Hematopoietic multipotent progenitor cell (in vitro differentiated cells): ENCODE data around the gene PNPLA6. TPM values are rescaled to one million over a fixed set of nuclear protein-coding genes. Genes with fewer than 3 reads are reported as not detected.

Experiments
- DNase-seq, 3 donors: peaks; one replicate each; pipeline ENCODE4 v3.0.0-alpha.2; 2011 to 2015; ENCODE audit warnings: low read depth in 2 of 3, low spot score in 2 of 3
- small RNA-seq: library from RNA; depleted of rRNA; stranded (forward); fragments of <200 nt; gene quantifications from one replicate; pipeline ENCODE3, GENCODE V24; 2012
- total RNA-seq: library from RNA; depleted of rRNA; stranded (reverse); fragments of >200 nt; gene quantifications from one replicate; pipeline ENCODE4 v1.2.3, GENCODE V29; 2012

PNPLA6 gene
- total RNA-seq, 1 donor = 109 TPM

DNA sequence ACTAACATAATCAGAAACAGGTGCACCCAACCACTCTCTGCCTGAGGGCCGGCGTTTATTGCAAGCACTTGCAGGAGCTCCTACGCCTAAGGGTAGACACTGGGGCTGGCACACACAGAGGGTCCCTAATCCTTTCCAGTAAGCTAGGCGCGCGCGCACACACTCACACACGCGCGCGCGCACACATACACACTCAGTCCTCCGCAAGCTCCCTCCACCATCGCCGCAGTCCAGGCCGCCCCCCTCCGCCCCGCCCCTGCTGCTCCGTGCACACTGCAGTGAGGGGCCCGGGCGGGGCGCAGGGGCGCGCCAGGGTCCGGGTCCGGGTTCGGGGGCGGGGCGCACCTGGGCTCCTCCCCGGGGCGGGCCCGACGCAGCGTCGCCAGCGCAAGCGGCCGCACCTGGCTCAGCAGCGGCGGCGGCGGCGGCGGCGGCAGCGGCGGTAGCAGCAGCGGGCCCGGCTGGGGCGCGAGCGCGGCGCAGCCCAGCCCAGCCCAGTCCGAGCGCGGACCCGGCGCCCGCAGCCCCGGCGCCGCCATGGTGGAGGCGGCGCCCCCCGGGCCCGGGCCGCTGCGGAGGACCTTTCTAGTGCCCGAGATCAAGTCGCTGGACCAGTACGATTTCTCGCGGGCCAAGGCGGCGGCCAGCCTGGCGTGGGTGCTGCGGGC is 60.1 kb downstream of the PNPLA6 start, which contains the start of gene CAMSAP3:
Gene CAMSAP3, plus strand, starts transcription at position 398 of the 668 bp plus-strand sequence. Its CDS starts 140 bp downstream, at position 538.
- peak in 2 of 3 donors; percentile 49 to 50 for DNase-seq

DNA sequence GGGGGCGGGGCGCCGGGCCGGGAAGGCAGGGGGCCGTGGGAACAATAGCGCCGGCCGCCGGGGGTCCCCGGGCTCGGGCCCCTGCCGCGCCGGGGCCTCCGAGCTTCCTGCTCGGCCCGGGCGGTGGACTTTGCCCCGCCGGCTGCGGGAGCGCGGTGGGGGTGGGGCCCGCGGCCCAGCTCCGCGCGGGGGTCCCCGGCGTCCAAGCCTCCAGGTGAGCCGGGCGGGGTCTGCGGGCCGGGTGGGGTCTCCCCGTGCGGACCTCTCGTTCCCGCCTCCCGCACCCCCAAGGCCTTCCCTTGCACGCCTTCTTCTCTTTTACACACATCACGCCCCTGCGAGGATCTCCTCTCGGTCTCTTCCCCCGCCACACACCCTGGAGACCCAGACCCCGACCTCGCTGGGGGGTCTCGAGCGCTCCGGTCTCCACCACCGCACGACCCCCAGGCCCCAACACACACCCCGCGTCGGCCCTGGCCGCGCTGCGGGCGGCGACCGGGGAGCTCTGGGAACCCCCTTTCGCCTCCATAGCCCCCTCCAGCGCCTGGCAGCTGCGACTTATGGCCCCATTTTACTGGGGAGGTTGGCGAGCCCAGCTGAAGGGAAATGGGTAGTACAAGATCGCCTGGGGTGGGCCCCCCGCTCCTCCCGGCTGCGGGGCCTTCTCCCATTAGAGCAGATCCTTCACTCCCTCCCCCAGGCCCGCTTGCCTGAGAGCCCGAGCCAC is 60.9 kb downstream of the PNPLA6 start:
- DNase-seq = peak in 1 of 3 donors; percentile 23

DNA sequence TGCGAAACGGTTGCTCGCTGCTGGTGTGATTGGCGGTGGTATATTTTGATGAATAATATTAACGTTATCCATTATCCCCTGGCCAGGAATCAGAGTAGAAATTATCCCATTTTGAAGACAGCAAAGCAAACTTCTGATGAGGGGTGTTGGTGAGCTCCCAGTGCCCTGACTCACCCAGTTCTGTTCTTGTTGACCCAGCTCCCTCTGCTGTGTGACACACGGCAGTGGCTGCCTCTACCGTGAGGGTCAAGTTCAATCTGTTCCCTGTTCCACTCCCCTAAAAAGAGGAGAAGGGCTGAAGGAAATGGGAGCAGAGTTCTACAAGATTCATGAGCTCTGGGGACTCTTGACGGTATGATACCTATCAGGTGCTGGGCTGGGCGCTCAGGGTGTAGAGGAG is 62.2 kb downstream of the PNPLA6 start:
- no peak for DNase-seq

DNA sequence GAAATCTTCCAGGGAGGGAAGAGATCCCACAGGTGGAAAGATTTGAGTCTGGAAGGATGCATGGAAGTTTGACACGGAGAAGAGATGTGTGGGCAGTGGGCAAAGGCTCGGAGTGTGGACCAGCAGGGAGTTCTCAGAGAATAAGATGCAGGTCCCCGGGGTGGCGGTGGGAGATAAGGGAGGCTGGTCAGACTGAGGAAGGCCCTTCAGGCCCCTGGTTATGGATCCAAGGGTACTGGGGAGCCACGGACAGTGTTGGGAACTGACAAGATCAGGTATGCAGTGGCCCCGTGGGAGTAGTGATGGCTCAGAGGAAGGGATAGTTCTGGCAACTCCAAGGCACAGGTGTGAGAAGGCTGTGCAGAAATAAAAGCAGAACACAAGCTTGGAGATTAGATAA is 62.7 kb downstream of the PNPLA6 start:
- no peak for DNase-seq

DNA sequence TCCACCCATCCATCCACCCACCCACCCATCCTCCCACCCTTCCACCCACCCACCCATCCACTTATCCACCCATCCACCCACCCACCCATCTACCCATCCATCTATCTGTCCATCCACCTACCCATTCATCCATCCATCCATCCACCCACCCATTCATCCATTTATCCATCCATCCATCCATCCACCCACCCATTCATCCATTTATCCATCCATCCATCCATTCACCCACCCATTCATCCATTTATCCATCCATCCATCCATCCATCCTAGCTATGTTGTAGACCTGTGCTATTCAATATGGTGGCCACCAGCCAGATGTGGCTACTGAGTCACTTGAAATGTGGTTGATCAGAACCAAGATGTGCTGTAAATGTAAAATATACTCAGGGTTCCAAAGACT is 65.2 kb downstream of the PNPLA6 start:
- DNase-seq = no peak

DNA sequence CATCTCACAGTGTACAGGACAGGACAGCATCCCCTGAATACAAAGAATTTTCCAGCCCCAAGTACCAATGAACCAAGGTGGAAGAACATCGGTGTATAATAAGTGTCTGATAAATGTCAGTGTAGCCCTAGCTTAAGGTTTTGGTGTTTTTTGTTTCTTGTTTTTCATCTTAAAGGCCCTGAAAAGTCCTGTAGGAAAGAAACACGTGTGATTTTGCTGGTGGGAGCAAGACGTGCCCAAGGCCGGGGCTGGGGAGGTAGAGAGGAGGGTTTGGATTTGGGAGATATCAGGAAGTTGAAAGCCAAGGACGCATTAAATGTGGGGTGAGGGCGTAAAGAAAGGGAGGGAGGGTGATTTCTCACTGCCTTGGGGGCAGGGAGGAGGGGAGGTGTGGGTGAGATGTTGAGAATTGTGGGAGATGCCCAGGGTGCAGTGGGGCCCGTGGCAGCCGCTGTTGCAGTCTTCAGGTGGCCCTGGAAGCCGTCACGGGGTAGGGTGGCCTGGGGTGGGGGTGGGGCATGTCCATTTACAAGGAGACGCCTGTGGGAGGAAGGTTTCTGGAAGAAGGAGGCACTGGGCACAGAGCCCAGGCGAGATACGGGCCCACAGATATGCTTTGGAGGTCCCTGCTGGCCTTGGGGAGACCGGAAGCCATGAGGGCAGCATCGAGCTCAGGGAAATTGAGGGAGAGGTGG is 66.9 kb downstream of the PNPLA6 start:
- DNase-seq = no peak

DNA sequence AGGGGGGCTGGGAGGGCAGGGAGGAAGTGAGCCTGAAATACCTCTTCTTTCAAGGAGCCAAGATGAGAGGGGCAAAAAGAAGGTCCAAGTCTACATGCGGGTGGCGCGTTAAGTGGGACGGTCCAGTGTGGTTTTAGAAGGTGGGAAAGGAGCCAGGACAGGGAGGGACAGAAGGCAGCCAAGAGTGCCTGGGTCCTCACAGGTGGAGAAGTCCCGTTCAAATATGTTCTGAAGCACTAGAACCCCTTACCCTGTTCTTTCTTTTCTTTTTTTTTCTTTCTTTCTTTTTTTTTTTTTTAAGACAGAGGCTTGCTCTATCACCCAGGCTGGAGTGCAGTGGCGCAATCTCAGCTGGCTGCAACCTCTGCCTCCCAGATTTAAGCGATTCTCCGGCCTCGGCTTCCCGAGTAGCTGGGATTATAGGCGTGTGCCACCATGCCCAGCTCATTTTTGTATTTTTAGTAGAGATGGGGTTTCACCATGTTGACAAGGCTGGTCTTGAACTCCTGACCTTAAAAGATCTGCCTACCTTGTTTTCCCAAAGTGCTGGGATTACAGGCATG is 67.5 kb downstream of the PNPLA6 start:
- no peak for DNase-seq

DNA sequence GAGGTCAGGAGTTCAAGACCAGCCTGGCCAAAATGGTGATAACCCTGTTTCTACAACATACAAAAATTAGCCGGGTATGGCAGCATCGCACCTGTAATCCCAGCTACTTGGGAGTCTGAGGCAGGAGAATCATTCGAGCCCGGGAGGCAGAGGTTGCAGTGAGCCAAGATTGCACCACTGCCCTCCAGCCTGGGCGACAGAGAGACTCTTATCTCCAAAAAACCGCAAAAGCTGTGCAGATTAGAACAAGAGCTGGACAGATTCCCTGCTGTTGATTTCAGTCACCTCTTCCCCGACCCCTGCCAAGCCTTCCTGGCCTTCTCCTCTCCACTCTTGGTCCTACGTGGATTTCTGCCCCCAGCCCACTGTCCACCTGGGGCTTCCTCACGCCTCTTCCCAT is 68.4 kb downstream of the PNPLA6 start:
- no peak for DNase-seq

DNA sequence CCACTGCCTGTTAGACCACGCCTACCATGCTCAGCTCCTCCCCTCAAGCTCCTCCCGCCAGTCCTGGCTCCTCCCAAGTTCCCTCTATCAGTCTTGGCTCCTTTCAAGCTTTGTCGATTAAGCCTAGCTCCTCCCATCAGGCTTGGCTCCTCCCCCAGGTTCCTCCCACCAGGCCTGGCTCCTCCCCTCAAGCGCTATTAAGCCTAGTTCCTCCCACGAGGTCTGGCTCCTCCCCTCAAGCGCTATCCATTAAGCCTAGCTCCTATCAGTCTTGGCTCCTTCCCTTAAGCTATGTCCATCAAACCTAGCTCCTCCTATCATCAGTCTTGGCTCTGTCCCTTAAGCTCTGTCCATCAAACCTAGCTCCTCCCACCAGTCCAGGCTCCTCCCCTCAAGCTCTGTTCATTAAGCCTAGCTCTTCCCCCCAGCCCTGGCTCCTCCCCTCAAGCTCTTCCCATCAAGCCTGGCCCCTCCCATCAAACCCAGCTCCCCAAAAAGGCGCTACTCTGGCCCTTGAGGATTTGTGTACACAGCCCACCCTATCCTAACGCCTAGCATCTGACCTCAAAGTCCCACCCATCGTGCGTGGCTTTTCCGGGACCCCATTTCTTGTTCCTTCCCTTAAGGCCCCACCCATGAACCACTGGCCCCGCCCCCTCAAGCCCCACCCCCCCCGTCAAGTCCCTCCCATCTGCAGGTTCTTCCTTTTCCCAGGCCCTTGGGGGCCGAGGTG is 70.1 kb downstream of the PNPLA6 start:
- DNase-seq = peak in 2 of 3 donors; percentile 55 to 65

DNA sequence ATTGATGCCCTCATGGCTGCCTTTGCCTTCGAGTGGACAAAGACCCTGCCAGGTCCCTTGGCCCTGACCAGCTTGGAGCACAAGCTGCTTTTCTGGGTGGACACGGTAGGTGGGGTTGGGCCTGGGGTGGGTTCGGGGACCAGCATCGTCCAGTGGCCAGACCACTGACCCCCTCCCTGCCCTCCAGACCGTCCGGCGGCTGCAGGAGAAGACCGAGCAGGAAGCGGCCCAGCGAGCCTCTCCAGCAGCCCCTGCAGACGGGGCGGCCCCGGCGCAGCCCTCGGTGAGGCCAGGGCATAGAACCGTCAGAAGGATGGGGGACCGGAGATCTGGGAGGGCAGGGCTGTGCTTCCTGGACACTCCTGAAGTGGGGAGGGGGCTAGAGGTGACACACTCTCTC is 70.8 kb downstream of the PNPLA6 start:
- DNase-seq = no peak

DNA sequence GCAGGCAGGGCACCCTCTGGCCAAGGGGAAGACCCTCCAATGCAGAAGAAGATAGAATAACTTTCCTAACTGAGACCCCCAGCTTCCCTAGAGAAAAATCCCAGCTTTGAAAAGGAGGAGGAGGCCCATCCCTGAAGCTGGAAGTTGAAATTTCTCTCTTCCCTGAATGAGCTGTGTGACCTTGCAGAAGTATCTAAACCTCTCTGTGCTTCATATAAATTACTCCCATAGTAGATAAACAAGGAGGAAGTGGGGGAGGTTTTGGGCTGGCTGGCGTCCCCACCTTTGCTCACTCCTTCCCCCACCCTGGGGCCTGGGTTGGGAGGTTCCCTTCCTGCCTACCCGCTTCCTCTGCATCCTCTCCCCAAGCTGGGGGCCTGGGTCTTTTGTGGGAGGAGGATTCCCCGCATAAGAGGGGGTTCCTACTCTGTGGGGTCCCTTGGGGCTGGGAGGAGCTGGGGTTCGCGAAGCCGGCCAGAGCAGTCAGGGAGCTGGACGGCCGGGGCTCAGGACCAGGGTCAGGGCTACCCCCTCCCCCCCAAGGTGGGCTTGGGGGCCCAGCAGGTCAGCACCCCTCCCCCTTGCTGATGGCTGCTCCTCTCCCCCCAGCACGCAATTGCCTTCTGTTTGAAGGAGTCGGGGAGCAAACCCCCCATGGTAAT is 71.8 kb downstream of the PNPLA6 start:
- DNase-seq = no peak

DNA sequence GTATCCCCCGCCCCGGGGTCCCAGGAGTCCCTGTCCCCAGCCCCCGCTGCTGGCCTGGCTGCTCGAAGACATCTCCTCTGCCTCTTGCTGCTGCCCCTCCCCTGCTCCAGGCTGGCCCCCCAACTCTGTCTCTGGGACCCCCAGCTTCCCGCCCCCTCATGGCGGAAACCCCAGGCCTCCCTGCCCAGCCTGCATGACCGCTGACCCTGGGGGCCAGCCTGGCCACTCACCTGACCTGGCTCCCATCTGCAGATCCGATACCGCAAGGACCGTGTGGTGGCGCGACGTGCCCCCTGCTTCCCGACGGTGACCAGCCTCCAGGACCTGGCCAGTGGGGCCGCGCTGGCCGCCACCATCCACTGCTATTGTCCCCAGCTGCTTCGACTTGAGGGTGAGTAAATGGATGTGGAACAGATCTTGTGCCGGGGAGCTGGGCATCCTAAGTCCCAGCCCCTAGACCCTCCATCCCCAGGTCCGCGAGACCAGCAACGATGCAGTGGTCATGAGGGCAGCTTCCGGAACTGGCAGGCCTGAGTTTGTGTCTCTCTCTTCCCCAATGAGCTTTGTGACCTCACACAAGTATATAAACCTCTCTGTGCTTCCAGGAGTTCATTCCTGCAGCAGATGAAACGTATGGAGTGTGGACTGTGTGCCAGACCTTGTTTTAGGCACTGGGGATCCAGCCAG is 72.5 kb downstream of the PNPLA6 start:
- no peak for DNase-seq

DNA sequence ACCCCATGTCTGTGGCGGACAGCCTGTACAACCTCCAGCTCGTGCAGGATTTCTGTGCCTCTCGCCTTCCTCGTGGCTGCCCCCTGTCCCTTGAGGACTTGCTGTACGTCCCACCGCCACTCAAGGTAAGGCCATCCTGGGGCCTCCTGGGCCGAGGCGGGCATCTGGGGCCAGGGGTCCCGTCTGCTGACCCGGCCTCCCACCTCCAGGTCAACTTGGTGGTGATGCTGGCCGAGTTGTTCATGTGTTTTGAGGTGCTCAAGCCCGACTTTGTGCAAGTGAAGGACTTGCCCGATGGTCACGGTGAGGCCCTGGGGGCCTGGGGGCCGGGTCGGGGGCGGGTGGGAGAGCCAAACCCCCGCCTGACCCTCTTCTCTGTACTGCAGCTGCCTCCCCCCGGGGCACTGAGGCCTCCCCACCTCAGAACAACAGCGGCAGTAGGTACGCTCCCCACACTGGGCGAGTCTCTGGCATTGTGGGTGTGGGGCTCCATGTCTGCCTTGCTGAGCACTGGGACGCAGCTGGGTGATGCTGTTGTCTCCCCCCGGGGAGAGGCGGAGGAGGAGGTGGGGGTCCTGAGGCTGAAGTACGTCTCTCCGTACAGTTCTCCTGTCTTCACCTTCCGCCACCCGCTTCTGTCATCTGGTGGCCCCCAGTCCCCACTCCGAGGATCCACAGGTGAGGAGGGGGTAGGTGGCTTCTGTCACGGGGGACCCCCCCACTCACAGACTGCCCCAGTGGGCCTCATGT is 75.1 kb downstream of the PNPLA6 start:
- DNase-seq = no peak

Small RNA genes lying within 50 kb of the gene (small RNA-seq; reads per million reads assigned to genes)
- not detected for gene AC008878.2

Other genes starting within 250 kb of the PNPLA6 start
- 52.8 TPM for gene INSR, start 241.3 kb upstream of the PNPLA6 start, total RNA-seq
- gene ARHGEF18, start 186.8 kb upstream of the PNPLA6 start, total RNA-seq = 40.4 TPM
- gene PEX11G, start 46.7 kb upstream of the PNPLA6 start, total RNA-seq = 4.8 TPM
- gene ZNF358, start 19.6 kb upstream of the PNPLA6 start, total RNA-seq = 25.6 TPM
- 8.9 TPM for gene MCOLN1, start 13.1 kb upstream of the PNPLA6 start, total RNA-seq
- gene CAMSAP3, start 60.1 kb downstream of the PNPLA6 start, total RNA-seq = 3.0 TPM
- gene XAB2, start 93.8 kb downstream of the PNPLA6 start, total RNA-seq = 123 TPM
- gene PET100, start 94.1 kb downstream of the PNPLA6 start, total RNA-seq = 4.6 TPM
- gene PCP2, start 98.0 kb downstream of the PNPLA6 start, total RNA-seq = 0.81 TPM
- gene STXBP2, start 101.4 kb downstream of the PNPLA6 start, total RNA-seq = 187 TPM
- gene RETN, start 133.3 kb downstream of the PNPLA6 start, total RNA-seq = 0.54 TPM
- 0.27 TPM for gene MCEMP1, start 141.4 kb downstream of the PNPLA6 start, total RNA-seq
- 52.0 TPM for gene TRAPPC5, start 145.1 kb downstream of the PNPLA6 start, total RNA-seq
- 2.7 TPM for gene FCER2, start 166.4 kb downstream of the PNPLA6 start, total RNA-seq
- under 0.01 TPM for gene CLEC4G, start 196.4 kb downstream of the PNPLA6 start, total RNA-seq
- not detected for gene CD209, start 211.8 kb downstream of the PNPLA6 start, total RNA-seq
- under 0.01 TPM for gene CLEC4M, start 227.5 kb downstream of the PNPLA6 start, total RNA-seq